Astrocyte (in vitro differentiated cells and primary cell): ENCODE data around the gene ABHD16A. TPM values are rescaled to one million over a fixed set of nuclear protein-coding genes. Genes with fewer than 3 reads are reported as not detected.

ENCODE experiments used
- DNase-seq: peaks from one replicate; pipeline ENCODE4 v3.0.0-alpha.2; 2010; ENCODE audit warnings: low read depth
- FAIRE-seq: peaks from 2 replicates; lab custom pipeline; 2011; peaks lifted over from hg19 to GRCh38; lab: Jason Lieb, UNC
- H2AFZ ChIP-seq: 2 replicates; pipeline ENCODE4 v1.6.0; 2012; ENCODE audit warnings: low read depth, low read length, inconsistent platforms
- H3K27ac ChIP-seq: 2 replicates; pipeline ENCODE4 v1.5.1; 2011; ENCODE audit warnings: low read depth, low read length, inconsistent platforms
- H3K27me3 ChIP-seq: 2 replicates; pipeline ENCODE4 v1.6.0; 2011; ENCODE audit warnings: low read length, inconsistent platforms; ENCODE audit not compliant: insufficient read depth
- H3K36me3 ChIP-seq: 2 replicates; pipeline ENCODE4 v1.5.1; 2011; ENCODE audit warnings: low read length, inconsistent platforms; ENCODE audit not compliant: insufficient read depth
- H3K4me1 ChIP-seq: 2 replicates; pipeline ENCODE4 v1.5.1; 2011; ENCODE audit warnings: low read length, inconsistent platforms; ENCODE audit not compliant: insufficient read depth
- H3K4me2 ChIP-seq: 2 replicates; pipeline ENCODE4 v1.6.0; 2012; ENCODE audit warnings: low read length, inconsistent platforms
- H3K4me3 ChIP-seq: 2 replicates; pipeline ENCODE4 v1.5.1; 2011; ENCODE audit warnings: low read depth, mild to moderate bottlenecking, low read length, inconsistent platforms; ENCODE audit not compliant: insufficient read depth
- H3K79me2 ChIP-seq: 2 replicates; pipeline ENCODE4 v1.6.0; 2012; ENCODE audit warnings: mild to moderate bottlenecking, low read length, inconsistent platforms; ENCODE audit not compliant: insufficient read depth
- H3K9ac ChIP-seq: 2 replicates; pipeline ENCODE4 v1.6.0; 2012; ENCODE audit warnings: mild to moderate bottlenecking, low read length, inconsistent platforms
- H3K9me3 ChIP-seq: 2 replicates; pipeline ENCODE4 v1.5.1; 2012; ENCODE audit warnings: low read depth, mild to moderate bottlenecking, low read length, inconsistent platforms; ENCODE audit not compliant: insufficient read depth
- H4K20me1 ChIP-seq: 2 replicates; pipeline ENCODE4 v1.6.0; 2012; ENCODE audit warnings: low read length, inconsistent platforms; ENCODE audit not compliant: insufficient read depth
- H3K27ac Mint-ChIP-seq: one replicate; pipeline ENCODE4 v1.8.0; 2021; ENCODE audit warnings: mild to moderate bottlenecking, mixed read lengths; ENCODE audit not compliant: unreplicated experiment
- H3K27me3 Mint-ChIP-seq: one replicate; pipeline ENCODE4 v1.8.0; 2021; ENCODE audit warnings: low read depth, mixed read lengths; ENCODE audit not compliant: unreplicated experiment
- H3K36me3 Mint-ChIP-seq: one replicate; pipeline ENCODE4 v1.8.0; 2021; ENCODE audit warnings: low read depth, mixed read lengths; ENCODE audit not compliant: unreplicated experiment
- H3K4me1 Mint-ChIP-seq: one replicate; pipeline ENCODE4 v1.8.0; 2021; ENCODE audit warnings: low read depth, mixed read lengths; ENCODE audit not compliant: unreplicated experiment
- H3K4me3 Mint-ChIP-seq: one replicate; pipeline ENCODE4 v1.8.0; 2021; ENCODE audit warnings: mild to moderate bottlenecking, moderate library complexity, mixed read lengths; ENCODE audit not compliant: unreplicated experiment
- H3K9me3 Mint-ChIP-seq: one replicate; pipeline ENCODE4 v1.8.0; 2021; ENCODE audit warnings: mild to moderate bottlenecking, mixed read lengths; ENCODE audit not compliant: unreplicated experiment
- EZH2 ChIP-seq: IDR thresholded peaks from 2 replicates; pipeline ENCODE4 v1.6.1; 2012; ENCODE audit warnings: mild to moderate bottlenecking, low read length, inconsistent platforms; ENCODE audit not compliant: insufficient read depth
- total RNA-seq: library from RNA; stranded (reverse); gene quantifications from 2 replicates; pipeline ENCODE4 v1.2.1, GENCODE V29; 2021
- TF ChIP-seq, protein P1 (sequence below): IDR thresholded peaks from 2 replicates; pipeline ENCODE4 v1.5.1; 2011; ENCODE audit warnings: low read depth, mild to moderate bottlenecking, inconsistent platforms, low read length, moderate library complexity; ENCODE audit not compliant: insufficient read depth

Gene ABHD16A
- total RNA-seq, 1 donor from 2014 or later = 38.3 TPM

GRCh38 chr6:31692886-31693285, 10.2 kb downstream of the ABHD16A start:
- no peak overlapping the region for H3K4me3 Mint-ChIP-seq
- H3K79me2 ChIP-seq = peaks cover 3% of the 10 kb centered on the region
- H4K20me1 ChIP-seq = peaks cover 16% of the 10 kb centered on the region
- no peak overlapping the region for H3K4me2 ChIP-seq
- no peak overlapping the region for H2AFZ ChIP-seq
- no peak for DNase-seq
- H3K4me1 Mint-ChIP-seq = peaks cover 16% of the 10 kb centered on the region
- no peak overlapping the region for H3K27ac ChIP-seq
- no peaks in the 10 kb centered on the region for H3K9me3 ChIP-seq
- H3K9ac ChIP-seq = no peak overlapping the region
- H3K9me3 Mint-ChIP-seq = no peaks in the 10 kb centered on the region
- no peak overlapping the region for H3K27ac Mint-ChIP-seq
- no peak for TF ChIP-seq EZH2
- TF ChIP-seq, protein P1, sequence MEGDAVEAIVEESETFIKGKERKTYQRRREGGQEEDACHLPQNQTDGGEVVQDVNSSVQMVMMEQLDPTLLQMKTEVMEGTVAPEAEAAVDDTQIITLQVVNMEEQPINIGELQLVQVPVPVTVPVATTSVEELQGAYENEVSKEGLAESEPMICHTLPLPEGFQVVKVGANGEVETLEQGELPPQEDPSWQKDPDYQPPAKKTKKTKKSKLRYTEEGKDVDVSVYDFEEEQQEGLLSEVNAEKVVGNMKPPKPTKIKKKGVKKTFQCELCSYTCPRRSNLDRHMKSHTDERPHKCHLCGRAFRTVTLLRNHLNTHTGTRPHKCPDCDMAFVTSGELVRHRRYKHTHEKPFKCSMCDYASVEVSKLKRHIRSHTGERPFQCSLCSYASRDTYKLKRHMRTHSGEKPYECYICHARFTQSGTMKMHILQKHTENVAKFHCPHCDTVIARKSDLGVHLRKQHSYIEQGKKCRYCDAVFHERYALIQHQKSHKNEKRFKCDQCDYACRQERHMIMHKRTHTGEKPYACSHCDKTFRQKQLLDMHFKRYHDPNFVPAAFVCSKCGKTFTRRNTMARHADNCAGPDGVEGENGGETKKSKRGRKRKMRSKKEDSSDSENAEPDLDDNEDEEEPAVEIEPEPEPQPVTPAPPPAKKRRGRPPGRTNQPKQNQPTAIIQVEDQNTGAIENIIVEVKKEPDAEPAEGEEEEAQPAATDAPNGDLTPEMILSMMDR = no peak
- no peaks in the 10 kb centered on the region for H3K27me3 Mint-ChIP-seq
- no peaks in the 10 kb centered on the region for H3K27me3 ChIP-seq
- no peak for FAIRE-seq
- peaks cover 5% of the 10 kb centered on the region for H3K4me1 ChIP-seq
- peaks cover 11% of the 10 kb centered on the region for H3K36me3 Mint-ChIP-seq
- H3K36me3 ChIP-seq = peaks cover 29% of the 10 kb centered on the region
- H3K4me3 ChIP-seq = no peak overlapping the region

DNA sequence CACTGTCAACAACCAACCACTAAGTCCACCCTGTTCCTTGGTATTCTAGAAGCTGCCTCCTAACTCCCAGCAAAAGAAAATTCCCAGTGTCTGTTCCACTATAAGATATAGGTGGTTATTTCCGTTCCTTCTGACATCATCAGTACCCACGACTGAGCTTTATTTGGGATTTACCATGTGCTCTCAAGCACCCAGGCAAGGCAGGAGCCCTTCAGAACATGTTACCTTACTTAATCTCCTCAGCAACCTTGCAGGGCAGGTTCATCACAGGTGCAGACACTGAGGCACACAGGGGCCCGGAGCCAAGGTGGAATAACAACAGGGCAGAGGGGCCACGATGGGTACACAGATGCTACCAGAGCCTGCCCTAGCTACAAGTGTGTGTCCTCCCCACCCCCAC, 10.8 kb downstream of the ABHD16A start:
- peaks cover 29% of the 10 kb centered on the region for H3K36me3 ChIP-seq
- H3K79me2 ChIP-seq = no peaks in the 10 kb centered on the region
- no peak for TF ChIP-seq EZH2
- TF ChIP-seq, protein P1 = no peak
- DNase-seq (no peak), FAIRE-seq (no peak)
- peaks cover 11% of the 10 kb centered on the region for H4K20me1 ChIP-seq
- Mint-ChIP-seq H3K36me3 (peaks cover 13% of the 10 kb centered on the region), H3K9me3 (no peaks in the 10 kb centered on the region), H3K27me3 (no peaks in the 10 kb centered on the region), H3K4me1 (peaks cover 11% of the 10 kb centered on the region), H3K27ac (no peak overlapping the region), H3K4me3 (no peak overlapping the region)
- H2AFZ ChIP-seq = no peak overlapping the region
- no peaks in the 10 kb centered on the region for H3K27me3 ChIP-seq
- H3K27ac ChIP-seq = no peak overlapping the region
- H3K4me3 ChIP-seq = no peak overlapping the region
- H3K4me1 ChIP-seq = peaks cover 5% of the 10 kb centered on the region
- H3K9ac ChIP-seq = no peak overlapping the region
- no peaks in the 10 kb centered on the region for H3K9me3 ChIP-seq
- H3K4me2 ChIP-seq = no peak overlapping the region

DNA sequence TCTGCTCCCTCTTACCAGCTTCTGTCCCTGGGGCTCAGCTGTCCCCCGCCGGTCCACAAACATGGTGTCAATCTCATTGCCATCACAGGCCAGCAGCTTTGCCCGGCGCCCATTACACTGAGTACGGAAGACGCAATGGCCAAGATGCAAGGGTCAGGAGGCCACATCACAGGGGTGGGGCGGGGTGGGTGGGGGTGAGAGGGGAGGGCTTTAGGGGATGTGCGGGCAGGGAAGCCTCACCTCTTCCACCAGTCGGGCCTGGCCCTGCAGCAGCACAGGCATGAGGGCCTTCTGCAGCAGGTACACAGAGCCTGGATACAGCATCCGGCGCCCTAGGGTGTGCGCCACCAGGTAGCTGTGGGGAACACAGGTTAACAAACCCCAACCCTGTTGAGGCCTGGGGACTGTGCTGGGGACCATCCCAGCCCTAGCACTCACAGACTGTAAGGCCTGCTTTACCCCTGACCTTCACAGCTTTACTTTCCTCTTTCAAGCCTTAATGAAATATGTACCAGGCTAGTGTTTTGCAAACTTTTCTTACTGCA, 11.5 kb downstream of the ABHD16A start:
- H3K9me3 Mint-ChIP-seq = no peaks in the 10 kb centered on the region
- no peak overlapping the region for H3K4me3 Mint-ChIP-seq
- no peak overlapping the region for H2AFZ ChIP-seq
- H3K27ac ChIP-seq = no peak overlapping the region
- H3K9ac ChIP-seq = no peak overlapping the region
- H3K36me3 Mint-ChIP-seq = peaks cover 14% of the 10 kb centered on the region
- FAIRE-seq (no peak), DNase-seq (no peak)
- no peak overlapping the region for H3K4me3 ChIP-seq
- no peak overlapping the region for H3K27ac Mint-ChIP-seq
- peaks cover 33% of the 10 kb centered on the region for H3K36me3 ChIP-seq
- H3K79me2 ChIP-seq = no peaks in the 10 kb centered on the region
- H3K4me1 Mint-ChIP-seq = peaks cover 11% of the 10 kb centered on the region
- no peaks in the 10 kb centered on the region for H3K27me3 ChIP-seq
- H3K27me3 Mint-ChIP-seq = no peaks in the 10 kb centered on the region
- TF ChIP-seq, protein P1 = no peak
- TF ChIP-seq EZH2 = no peak
- no peaks in the 10 kb centered on the region for H3K9me3 ChIP-seq
- H3K4me1 ChIP-seq = peaks cover 5% of the 10 kb centered on the region
- no peak overlapping the region for H3K4me2 ChIP-seq
- H4K20me1 ChIP-seq = peaks cover 4% of the 10 kb centered on the region
